GM21737 (cell line): ENCODE data around the gene PANK1.

Experiments used
- ATAC-seq: cut with Tn5 transposase; IDR thresholded peaks from one replicate; pipeline ENCODE4 v1.9.1; 2021; ENCODE audit warnings: mild to moderate bottlenecking, moderate library complexity; ENCODE audit not compliant: unreplicated experiment

The PANK1 gene

GRCh38 chr10:89652806-89653370, 7.8 kb upstream of the PANK1 start:
- no peak for ATAC-seq

- peak; percentile 53 for ATAC-seq
These were observed 7.0 kb upstream of the PANK1 start for GRCh38 chr10:89651916-89652573.

GRCh38 chr10:89651205-89651915, 6.3 kb upstream of the PANK1 start:
- no peak for ATAC-seq

- ATAC-seq, result no peak
These were observed 4.0 kb upstream of the PANK1 start for GRCh38 chr10:89649051-89649450.

- ATAC-seq, result no peak
These were observed 3.0 kb upstream of the PANK1 start for GRCh38 chr10:89648074-89648473.

GRCh38 chr10:89646889-89647657, 2.0 kb upstream of the PANK1 start:
- ATAC-seq, result no peak

GRCh38 chr10:89645742-89646172, 715 bp upstream of the PANK1 start:
- no peak for ATAC-seq

GRCh38 chr10:89644691-89644966, 413 bp downstream of the PANK1 start:
- ATAC-seq, result peak; percentile 33

GRCh38 chr10:89643812-89644690, 991 bp downstream of the PANK1 start:
- ATAC-seq, result peak; percentile 89

GRCh38 chr10:89643431-89643811, 1.6 kb downstream of the PANK1 start:
- no peak for ATAC-seq

GRCh38 chr10:89642193-89642592, 2.8 kb downstream of the PANK1 start:
- no peak for ATAC-seq

GRCh38 chr10:89640241-89640640, 4.8 kb downstream of the PANK1 start:
- no peak for ATAC-seq

GRCh38 chr10:89639326-89639725, 5.7 kb downstream of the PANK1 start:
- ATAC-seq, result no peak

GRCh38 chr10:89637113-89637512, 7.9 kb downstream of the PANK1 start:
- ATAC-seq, result no peak

GRCh38 chr10:89634637-89635036, 10.4 kb downstream of the PANK1 start:
- ATAC-seq, result no peak

GRCh38 chr10:89633484-89633883, 11.6 kb downstream of the PANK1 start:
- ATAC-seq, result no peak

- ATAC-seq, result no peak
These were observed 12.2 kb downstream of the PANK1 start for GRCh38 chr10:89632824-89633223.

GRCh38 chr10:89627830-89628229, 17.2 kb downstream of the PANK1 start:
- ATAC-seq, result no peak

GRCh38 chr10:89625041-89625765, 19.8 kb downstream of the PANK1 start:
- no peak for ATAC-seq

GRCh38 chr10:89624020-89624419, 21.0 kb downstream of the PANK1 start:
- no peak for ATAC-seq
